PC-9 (cell line): ENCODE measurements around the gene ETV2.

Source experiments
- CTCF ChIP-seq: fragments of 200-600 bp; sonication (generic); conservative IDR thresholded peaks from 2 replicates; pipeline ENCODE4 v1.6.1; 2017; ENCODE audit warnings: mixed run types, antibody characterized with exemption, mild to moderate bottlenecking, moderate library complexity
- EZH2 ChIP-seq: fragments of 200-600 bp; sonication (generic); IDR thresholded peaks from 2 replicates; pipeline ENCODE4 v1.8.0; 2017; ENCODE audit warnings: antibody characterized with exemption, low read depth

GRCh38 chr19:35693422-35693821 lies 51.9 kb downstream of the ETV2 start:
- TF ChIP-seq CTCF (no peak), EZH2 (no peak)
